COLO668 (cell line): ENCODE results near the gene IFFO2.
"Not testable (repeated sequence)": the region's sequence is repeated elsewhere in the genome, so short reads cannot be mapped to it uniquely, and the experiment has no call there.

ENCODE experiments used
- DNase-seq: peaks from one replicate; lab custom pipeline; 2025; ENCODE audit not compliant: unreplicated experiment; lab: John Stamatoyannopoulos, UW

Gene IFFO2

DNA sequence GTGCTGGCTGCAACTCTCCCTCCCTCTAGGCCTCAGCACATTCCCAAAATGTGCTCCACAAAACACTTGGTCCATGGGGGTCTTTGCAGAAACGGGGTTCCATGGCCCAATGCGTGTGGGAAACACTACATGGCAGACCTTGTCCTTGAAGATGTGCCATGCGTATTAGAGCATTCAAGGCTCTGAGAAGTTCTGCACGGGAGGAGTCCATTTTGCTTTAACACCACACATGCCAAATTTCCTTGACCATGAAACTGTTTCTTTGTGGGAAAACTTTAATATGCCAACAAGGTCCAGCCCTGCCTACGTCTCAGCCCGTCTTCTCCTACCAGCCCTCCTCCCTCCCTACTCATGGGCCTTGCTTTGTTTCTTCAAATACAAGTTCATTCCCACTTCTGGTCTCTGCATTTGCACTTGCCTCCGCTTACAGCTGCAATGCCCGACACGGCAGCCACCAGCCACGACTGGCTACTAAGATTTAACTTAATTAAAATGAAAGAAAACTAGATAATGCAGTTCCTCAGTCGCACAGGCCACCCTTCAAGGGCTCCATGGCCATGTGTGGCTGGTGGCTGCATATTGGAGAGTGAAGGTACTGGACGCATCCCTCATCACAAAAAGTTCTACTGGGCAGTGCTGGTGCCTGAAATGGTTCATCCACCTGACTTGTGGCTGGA lies 77.8 kb downstream of the IFFO2 start:
- DNase-seq, result no peak

DNA sequence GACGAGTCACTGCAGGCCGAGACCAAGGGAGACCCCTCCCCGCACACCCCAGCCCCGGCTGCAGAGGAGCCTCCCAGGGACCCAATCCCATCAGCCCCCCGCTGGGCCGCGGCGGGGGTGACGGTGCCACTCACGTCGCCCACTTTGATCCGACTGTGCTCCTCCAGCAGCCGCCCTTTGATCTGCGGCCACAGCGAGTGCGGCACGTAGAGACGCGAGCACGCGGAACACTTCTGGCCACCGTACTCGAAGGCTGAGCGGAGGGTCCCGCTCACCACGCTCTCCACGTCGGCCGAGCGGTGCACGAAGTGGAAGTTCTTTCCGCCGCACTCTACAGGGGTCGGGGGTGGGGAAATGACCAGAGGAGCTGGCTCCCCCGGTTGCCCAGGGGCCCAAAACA lies 79.2 kb downstream of the IFFO2 start:
- no peak for DNase-seq

DNA sequence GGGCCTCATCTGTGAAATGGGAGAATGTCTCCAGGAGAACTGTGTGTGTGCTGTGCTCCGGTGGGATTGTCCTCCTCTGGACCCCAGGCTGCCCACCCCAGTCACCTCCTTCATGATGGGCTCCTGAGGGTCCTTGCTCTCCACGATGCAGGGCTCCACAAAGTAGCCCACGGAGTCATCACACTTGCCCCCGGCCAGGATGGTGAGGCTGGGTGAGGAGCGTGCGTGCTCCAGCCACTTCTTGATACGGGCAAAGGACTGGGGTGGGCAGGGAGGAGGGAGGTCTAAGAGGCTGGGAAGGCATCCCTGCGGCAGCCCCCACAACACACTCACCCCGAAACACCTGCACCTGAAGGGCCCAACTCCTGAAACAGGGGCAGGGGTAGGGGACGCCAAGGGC lies 80.3 kb downstream of the IFFO2 start:
- DNase-seq, result no peak

DNA sequence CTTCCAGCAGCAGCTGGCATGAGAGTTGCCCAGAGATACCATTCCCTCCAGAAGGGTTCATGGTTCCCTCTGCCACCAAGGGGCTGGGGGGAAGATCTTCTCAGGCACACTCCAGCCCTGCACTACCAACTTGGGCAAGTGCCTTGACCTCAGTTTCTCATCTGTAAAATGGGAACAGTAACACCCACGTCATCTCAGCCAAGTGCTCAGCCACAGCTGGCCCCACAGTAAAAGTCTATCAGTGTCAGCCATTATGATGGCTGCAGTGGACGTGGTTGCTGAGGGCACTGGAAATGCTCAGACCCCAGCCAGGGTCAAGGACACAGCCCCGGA lies 80.7 kb downstream of the IFFO2 start:
- no peak for DNase-seq

DNA sequence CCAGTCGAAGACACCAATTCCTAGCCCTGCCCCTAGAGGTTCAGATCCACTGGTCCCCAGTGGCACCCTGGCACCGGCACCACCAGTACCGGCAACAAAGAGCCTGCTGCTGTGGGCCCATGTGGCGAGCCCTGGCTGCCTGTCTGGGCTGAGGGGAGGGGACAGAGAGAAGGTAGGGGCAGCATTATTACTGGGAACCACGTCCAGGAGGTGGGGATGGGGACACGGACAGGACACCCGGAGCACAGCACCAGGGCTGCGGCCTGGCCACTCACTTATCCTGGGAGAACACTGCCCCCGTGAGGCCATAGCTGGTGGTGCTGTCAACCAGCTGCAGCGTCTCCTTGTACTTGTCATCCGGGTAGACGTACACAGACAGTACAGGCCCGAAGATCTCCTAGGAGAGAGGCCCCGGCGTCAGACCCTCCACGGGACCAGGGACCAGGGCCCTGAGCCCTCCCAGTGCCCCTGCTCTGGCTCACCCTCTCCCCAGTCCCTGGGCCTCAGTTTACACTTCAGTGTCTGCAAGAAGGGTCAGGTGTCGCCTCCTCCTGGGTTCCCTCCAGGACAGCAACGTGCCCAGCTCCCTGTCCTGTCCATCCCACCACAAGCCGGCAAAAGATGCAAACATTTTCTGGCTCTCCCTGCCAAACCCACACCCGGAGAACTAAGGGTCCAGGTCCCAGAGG lies 81.2 kb downstream of the IFFO2 start:
- DNase-seq, result peak; percentile 85

DNA sequence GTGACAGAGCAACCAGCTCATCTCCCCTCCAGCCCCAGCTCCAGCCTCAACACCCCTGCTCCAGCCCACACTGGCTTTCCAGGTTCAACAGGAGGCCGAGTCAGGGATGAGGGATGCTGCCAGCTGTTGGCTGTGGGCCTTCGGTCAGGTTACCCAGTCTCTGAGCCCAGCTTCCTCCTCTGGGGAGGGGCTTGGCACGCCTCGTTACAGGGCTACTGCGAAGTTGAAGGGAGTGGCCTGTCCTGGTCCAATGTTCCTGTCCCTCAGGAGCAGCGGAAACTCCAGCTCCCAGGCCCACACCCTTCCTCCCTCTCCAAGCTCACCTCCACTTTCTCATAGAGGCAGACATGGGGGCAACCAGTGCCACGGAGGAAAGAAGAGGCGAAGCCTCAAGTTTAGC lies 81.9 kb downstream of the IFFO2 start:
- DNase-seq, result no peak

DNA sequence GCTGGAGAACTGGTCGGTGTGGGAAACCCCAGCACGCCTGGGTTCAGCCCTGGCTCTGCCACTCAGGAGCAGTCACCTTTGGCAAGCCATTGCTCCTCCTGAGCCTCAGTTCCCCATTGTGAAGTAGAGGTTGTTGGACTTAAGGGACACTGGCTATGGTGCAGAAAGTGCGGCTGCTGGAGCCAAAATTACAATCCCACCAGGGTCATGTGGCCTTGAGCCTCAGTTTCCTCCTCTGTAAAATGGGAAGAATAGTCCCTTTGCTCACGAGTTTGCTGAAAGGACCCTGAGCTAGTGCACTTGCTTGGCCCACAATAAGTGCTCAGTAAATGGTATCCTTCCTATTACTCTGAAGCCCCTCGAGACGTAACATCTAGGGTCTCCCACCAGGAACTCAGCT lies 82.4 kb downstream of the IFFO2 start:
- no peak for DNase-seq

DNA sequence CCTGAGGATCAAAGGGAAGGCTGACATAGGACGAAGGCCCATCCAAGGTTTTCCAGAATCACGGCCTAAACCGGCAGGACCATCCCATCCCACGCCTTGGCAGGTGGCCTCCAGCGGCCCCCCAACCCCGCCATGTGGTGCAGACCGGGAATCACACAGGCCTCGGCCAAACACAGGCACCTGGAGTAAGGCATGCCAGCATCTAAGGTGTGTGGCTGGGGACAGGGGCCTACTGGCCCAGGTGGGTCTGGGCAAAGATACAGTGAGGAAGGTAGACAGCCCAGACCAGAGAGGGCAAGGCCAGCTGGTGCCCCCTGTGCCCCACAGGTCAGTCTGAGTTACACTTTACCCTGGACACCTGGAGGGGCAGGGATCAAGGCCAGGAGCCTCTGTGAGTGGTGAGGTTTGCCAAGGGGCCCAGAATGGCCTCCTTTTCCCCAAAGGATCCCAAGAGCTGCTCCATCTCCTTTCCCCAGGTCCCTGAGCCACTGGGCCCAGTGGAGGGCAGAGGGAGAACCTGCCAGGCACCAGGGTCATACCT lies 84.3 kb downstream of the IFFO2 start:
- no peak for DNase-seq

DNA sequence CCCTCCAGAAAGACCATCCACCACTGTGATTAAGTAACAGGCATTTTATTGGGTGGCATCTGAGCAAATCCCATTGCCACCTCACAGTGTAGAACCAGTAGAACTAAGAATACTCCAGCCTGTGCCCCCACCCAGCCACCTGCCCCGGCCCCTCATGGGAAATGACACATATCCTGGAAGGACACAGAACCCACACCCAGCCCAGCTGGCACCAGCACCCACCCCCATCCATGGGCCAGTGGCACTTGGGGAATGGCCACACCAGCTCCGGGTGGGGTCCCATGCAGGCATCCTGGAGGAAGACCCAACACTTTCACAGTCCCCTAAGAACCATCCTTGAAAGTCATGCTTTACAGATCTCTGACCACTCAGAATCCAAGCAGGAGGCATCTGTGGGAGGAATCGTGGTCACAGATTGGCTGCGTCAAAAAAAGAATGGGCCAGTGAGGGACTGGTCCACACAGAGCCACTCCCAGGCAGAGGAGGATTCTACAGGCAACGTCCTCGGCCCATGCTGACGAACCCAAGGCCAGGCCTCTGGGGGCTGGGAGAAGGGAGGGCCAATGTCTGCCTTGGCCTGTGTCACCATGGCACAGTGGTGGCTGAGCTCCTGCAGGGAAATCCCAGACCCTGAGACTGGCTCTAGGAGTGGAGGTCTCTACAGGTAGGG lies 84.9 kb downstream of the IFFO2 start:
- DNase-seq, result no peak

DNA sequence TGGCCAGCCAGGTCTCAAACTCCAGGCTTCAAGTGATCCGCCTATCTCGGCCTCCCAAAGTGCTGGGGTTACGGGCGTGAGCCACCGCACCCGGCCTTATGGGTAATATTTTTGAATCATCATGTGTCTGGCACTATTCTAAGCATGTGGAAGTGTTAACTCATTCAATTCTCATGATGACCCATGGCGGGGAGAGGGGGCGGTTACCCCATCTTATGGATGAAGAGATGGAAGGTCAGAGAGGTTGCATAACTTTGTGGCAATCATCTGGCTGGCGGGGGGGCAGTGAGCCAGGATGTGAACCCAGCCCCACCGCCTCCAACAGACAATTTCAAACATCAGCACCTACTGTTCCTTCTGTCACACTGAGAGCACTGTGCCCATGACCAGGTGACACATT lies 85.5 kb downstream of the IFFO2 start:
- DNase-seq, result no peak

DNA sequence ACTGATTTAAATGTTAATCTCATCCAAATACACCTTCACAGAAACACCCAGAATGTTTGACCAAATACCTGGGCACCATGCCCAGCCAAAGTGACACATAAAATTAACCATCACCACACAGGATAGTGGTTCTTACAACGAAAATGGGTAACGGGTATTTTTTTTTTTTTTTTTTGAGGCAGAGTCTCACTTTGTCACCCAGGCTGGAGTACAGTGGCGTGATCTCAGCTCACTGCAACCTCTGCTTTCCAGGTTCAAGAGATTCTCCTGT lies 85.9 kb downstream of the IFFO2 start:
- DNase-seq, result not testable (repeated sequence)

DNA sequence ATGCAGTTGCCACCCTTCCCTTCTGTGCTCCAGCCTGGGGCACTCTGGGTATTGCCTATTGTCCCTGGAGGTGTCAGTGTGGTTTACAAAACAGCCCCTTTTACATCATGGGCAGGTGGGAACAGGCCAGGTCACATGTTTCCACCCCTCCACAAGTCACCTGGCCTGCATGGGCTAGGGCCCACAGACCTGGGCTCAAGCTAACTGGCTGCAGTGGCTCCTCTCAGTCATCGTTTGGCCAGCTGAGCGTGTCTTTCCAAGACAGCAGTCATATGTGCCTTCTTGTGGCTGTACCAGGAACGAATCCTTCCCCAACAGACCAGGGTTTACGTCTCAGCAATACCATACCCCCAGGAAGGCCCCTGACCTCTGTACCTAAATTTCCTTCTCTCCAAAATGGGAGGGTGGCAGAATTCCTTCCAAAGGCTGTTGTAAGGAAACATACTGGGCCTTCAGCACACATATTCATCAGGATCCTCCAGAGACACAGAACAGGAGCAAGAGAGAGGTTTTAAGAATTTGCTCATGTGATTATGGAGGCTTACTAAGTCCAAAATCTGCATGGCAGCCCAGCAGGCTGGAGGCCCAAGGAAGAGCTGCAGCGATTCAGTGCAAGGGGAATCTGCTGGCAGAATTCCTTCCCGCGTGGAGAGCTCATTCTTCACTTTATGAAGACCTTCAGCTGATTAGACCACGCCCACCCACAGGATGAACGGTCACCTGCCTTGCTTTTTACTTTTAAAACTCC lies 86.5 kb downstream of the IFFO2 start:
- DNase-seq, result no peak

DNA sequence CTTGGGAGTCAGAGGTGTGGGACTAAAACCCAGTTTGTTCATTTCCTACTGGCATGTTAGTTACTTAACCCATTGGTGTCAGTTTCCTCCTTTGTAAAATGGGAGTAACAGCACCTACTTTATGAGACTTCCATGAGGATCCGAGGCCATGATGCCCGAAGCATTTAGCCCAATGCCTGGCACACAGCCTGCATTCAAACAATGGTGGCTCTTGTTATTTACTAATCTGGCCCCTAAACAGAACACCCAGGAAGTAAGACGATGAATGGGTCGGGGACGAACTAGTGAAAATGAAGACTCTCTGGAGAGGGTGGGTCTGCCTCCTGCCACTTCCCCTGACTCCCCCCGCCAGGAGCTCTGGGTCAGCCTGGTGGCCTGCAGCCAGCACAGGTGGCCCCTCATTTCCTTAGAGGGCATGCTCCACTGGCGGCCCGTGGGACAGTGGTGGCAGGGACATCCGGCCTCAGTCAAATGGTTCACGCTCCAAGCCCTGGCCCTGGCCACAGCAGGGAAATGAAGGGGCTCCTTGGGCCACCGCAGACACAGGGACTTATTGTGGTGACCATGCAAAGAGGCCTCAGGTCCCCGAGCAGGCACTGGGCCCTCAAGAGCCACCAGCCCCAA lies 87.6 kb downstream of the IFFO2 start:
- no peak for DNase-seq

DNA sequence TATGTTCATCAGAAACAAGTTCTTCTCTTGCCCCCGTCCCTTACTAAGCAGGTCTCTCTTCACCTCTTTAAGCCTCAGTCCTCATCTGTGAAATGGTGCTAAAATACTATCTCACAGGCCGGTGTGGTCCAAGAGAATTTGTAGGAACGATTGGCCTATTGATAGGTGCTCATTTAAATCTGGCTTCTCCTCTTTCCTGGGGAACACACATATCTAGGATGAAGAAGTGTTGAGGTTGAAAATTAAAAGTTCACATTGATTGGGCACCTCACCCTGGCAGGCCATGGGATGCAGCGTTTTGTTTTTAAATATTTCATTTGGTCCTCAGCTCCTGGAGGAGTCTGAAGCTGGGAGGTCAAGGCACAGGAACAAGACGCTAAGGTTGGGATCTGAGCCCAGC lies 88.1 kb downstream of the IFFO2 start:
- DNase-seq, result no peak

DNA sequence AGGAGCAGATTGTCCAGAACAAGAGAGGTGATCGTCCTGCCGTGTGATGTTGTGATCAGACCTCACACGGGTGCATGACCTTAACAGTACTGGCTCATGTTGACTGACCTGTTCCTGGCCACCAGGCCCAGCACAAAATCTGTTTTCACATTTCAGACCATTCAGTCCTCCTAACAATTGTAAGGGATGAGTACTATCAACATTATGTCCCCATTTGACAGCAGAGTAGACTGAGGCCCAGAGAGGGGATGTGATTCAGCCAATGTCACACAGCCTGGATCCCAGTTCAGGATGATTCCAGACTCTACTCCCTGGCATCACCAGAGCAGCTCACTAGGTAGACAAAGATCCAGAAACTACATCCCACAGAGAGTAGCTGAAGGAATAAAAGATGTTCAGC lies 89.6 kb downstream of the IFFO2 start:
- DNase-seq, result no peak

DNA sequence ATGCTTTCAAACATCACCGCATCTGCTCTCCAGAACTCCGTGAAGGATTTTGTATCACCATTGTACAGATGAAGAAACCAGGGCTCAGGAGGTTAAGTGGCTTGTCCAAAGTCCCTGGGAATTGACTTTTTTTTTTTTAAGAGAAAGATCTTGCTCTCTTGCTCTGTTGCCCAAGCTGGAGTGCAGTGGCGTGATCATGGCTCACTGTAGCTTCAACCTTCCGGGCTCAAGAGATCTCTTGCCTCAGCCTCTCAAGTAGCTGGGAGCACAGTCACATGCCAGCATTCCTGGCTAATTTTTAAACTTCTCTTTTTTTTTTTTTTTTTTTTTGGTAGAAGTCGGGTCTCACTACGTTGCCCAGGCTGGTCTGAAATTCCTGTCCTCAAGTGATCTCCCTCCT lies 90.2 kb downstream of the IFFO2 start:
- DNase-seq, result no peak

DNA sequence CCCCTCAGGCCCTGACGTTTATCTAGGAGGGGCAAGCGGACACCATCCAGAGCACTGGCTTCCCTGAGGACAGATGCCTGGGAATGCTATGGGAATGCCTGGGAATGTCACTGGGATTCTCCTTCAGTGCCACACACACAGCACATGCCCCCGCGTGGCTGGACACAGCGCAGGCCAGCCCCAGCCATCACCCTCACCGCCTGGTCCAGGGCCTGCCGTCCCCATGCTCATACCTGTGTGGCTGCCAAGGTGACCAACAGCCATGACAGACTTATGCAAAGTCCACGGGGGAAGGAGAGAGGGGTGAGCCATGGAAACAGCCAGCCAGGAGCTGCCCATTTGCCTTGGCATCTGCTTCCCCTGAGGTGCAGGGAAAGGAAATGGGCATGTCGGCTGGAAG lies 91.3 kb downstream of the IFFO2 start:
- DNase-seq, result no peak

DNA sequence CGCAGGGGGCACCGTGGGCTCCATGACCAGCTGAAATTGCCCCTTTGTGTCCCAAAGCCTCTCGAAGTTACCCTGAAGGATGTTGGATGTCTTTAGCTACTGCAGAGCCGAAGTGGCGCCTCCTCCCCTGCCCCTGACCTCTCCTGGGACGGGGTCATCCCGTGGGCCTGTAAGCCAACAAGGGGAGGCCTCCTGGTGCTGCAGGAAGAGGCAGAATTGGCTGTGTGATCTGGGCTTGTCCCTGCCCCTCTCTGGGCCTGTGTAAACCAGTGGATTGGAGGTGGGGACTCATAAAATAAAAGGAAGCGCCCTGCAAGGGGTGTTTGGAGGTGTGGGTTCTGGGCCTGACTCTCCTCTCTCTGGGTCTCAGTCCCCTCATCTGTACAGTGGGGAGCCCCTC lies 94.9 kb downstream of the IFFO2 start:
- no peak for DNase-seq

DNA sequence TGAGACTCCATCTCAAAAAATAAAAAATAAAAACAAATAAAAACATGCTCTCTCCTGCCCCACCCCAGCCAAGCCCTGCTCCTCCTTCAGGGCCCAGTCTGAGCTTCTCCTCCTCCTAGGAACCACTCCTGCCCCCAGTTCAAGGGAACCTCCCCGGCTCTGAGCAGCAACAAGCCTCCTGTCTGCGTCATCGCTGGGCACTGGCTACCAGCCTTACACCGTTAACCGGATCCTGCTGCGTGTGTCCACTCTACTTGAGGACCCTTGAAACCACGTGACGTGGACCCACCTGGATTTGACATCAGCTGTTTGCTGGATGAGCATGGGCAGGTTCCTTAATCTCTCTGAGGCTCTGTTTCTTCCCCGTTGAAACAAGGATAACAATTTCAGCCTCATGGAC lies 95.4 kb downstream of the IFFO2 start:
- DNase-seq, result no peak

DNA sequence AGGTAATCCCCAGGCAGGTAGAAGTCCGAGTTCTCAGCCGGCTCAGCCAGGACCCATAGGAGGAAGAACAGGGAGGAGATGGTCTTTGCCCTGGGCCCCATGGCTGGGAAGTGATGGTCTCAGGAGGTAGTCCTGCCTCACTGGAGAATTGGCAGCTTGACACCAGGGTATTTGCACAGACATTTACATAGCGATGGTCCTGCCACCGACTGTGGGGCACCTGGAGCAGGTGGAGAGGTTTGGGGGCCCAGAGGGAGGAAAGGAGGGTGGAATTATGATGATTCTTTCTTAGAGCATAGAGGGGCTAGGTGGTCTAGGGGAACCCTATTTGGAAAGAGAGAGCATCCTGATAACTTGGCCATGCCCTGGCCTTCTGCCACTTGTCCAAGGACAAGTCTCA lies 96.9 kb downstream of the IFFO2 start, which contains the start of gene TAS1R2:
TSS of gene TAS1R2 (minus strand) at position 101 of the 400 bp plus-strand sequence. CDS start at position 101, 0 bp downstream.
- DNase-seq, result no peak

DNA sequence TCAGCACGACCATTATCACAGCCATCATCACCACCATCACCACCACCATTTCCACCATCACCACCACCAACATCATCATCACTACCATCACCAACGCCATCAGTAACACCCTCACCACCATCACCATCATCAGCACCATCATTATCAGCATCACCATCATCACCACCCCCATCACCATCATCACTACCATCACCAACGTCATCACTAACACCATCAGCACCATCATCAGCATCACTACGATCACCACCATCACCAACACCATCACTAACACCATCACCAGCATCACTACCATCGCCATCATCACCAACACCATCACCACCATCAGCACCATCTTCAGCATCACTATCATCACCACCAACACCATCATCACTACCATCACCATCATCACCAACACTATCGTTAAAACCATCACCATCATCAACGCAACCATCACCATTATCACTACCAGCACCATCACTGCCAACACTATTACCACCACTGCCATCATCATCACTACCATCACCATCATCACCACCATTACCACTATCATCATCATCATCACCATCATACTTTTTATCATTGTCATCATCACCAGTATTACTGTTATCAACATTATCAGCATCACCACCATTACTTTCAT lies 98.3 kb downstream of the IFFO2 start:
- DNase-seq, result no peak
